H9 (cell line): ENCODE results near the gene RPS29. TPM values are rescaled to one million over a fixed set of nuclear protein-coding genes. Genes with fewer than 3 reads are reported as not detected.

Experiments used
- DNase-seq: peaks from one replicate; pipeline ENCODE4 v3.0.0-alpha.2; 2017
- H2AFZ ChIP-seq: one replicate; pipeline ENCODE4 v1.6.1; 2013; ENCODE audit warnings: mild to moderate bottlenecking, low read length, control low read depth, moderate library complexity
- H2AK5ac ChIP-seq: 2 replicates; pipeline ENCODE4 v1.6.1; 2013; ENCODE audit warnings: low read length, control low read depth, mixed read lengths; ENCODE audit not compliant: insufficient read length
- H2BK120ac ChIP-seq: one replicate; pipeline ENCODE4 v1.6.1; 2013; ENCODE audit warnings: low read depth, mild to moderate bottlenecking, low read length, control low read depth, inconsistent platforms; ENCODE audit not compliant: poor library complexity, severe bottlenecking
- H2BK12ac ChIP-seq: 2 replicates; pipeline ENCODE4 v1.6.1; 2013; ENCODE audit warnings: low read length, control low read depth, mixed read lengths, low read depth; ENCODE audit not compliant: insufficient read length
- H2BK15ac ChIP-seq: 2 replicates; pipeline ENCODE4 v1.6.1; 2013; ENCODE audit warnings: low read depth, low read length, control low read depth
- H2BK20ac ChIP-seq: one replicate; pipeline ENCODE4 v1.6.1; 2013; ENCODE audit warnings: low read depth, mild to moderate bottlenecking, low read length, control low read depth, inconsistent platforms; ENCODE audit not compliant: poor library complexity, severe bottlenecking
- H2BK5ac ChIP-seq: 2 replicates; pipeline ENCODE4 v1.6.1; 2013; ENCODE audit warnings: low read length, control low read depth, mixed read lengths; ENCODE audit not compliant: insufficient read length
- H3K14ac ChIP-seq: 2 replicates; pipeline ENCODE4 v1.6.1; 2013; ENCODE audit warnings: low read length, control low read depth; ENCODE audit not compliant: insufficient read depth
- H3K18ac ChIP-seq: 2 replicates; pipeline ENCODE4 v1.6.1; 2013; ENCODE audit warnings: low read depth, mild to moderate bottlenecking, mixed read lengths, low read length, control low read depth; ENCODE audit not compliant: insufficient read length
- H3K23ac ChIP-seq: 2 replicates; pipeline ENCODE4 v1.6.1; 2013; ENCODE audit warnings: low read length, control low read depth, mixed read lengths, low read depth; ENCODE audit not compliant: insufficient read length
- H3K23me2 ChIP-seq: 2 replicates; pipeline ENCODE4 v1.6.1; 2013; ENCODE audit warnings: low read depth, mild to moderate bottlenecking, mixed read lengths, low read length, control low read depth; ENCODE audit not compliant: insufficient read length, poor library complexity, severe bottlenecking
- H3K27ac ChIP-seq: 2 replicates; pipeline ENCODE4 v1.5.1; 2013; ENCODE audit warnings: low read length, control low read depth, mixed read lengths, low read depth; ENCODE audit not compliant: insufficient read length
- H3K27me3 ChIP-seq: 2 replicates; pipeline ENCODE4 v1.6.1; 2013; ENCODE audit warnings: low read length, control low read depth, inconsistent platforms; ENCODE audit not compliant: insufficient read depth
- H3K4ac ChIP-seq: 2 replicates; pipeline ENCODE4 v1.6.1; 2013; ENCODE audit warnings: low read depth, mild to moderate bottlenecking, control low read depth, inconsistent platforms, low read length, moderate library complexity
- H3K4me1 ChIP-seq: 2 replicates; pipeline ENCODE4 v1.6.1; 2013; ENCODE audit warnings: low read length, control low read depth, inconsistent platforms; ENCODE audit not compliant: insufficient read depth
- H3K4me2 ChIP-seq: 2 replicates; pipeline ENCODE4 v1.6.1; 2013; ENCODE audit warnings: low read length, control low read depth, mixed read lengths; ENCODE audit not compliant: insufficient read length, insufficient read depth
- H3K56ac ChIP-seq: 2 replicates; pipeline ENCODE4 v1.6.1; 2013; ENCODE audit warnings: low read depth, mild to moderate bottlenecking, mixed read lengths, low read length, control low read depth; ENCODE audit not compliant: insufficient read length
- H3K79me1 ChIP-seq: 2 replicates; pipeline ENCODE4 v1.6.1; 2013; ENCODE audit warnings: low read depth, mild to moderate bottlenecking, moderate library complexity, low read length, control low read depth, inconsistent platforms; ENCODE audit not compliant: insufficient read depth, poor library complexity, severe bottlenecking
- H3K79me2 ChIP-seq: 2 replicates; pipeline ENCODE4 v1.6.1; 2013; ENCODE audit warnings: low read length, control low read depth, inconsistent platforms; ENCODE audit not compliant: insufficient read depth
- H3K9ac ChIP-seq: 2 replicates; pipeline ENCODE4 v1.6.1; 2013; ENCODE audit warnings: low read length, control low read depth, mixed read lengths; ENCODE audit not compliant: insufficient read length; ENCODE audit errors: extremely low read depth
- H3K9me3 ChIP-seq: one replicate; pipeline ENCODE4 v1.6.1; 2013; ENCODE audit warnings: low read depth, low read length, inconsistent platforms; ENCODE audit not compliant: control insufficient read depth
- H3T11ph ChIP-seq: one replicate; pipeline ENCODE4 v1.6.1; 2013; ENCODE audit warnings: mild to moderate bottlenecking, low read length, control low read depth, inconsistent platforms
- H4K20me1 ChIP-seq: one replicate; pipeline ENCODE4 v1.6.1; 2013; ENCODE audit not compliant: control insufficient read depth, insufficient read length, insufficient read depth
- H4K5ac ChIP-seq: 2 replicates; pipeline ENCODE4 v1.6.1; 2013; ENCODE audit warnings: low read depth, mild to moderate bottlenecking, mixed read lengths, low read length, control low read depth; ENCODE audit not compliant: insufficient read length
- H4K8ac ChIP-seq: replicated peaks from 2 replicates; pipeline ENCODE4 v1.6.1; 2013; ENCODE audit warnings: low read length, control low read depth, mixed read lengths, low read depth; ENCODE audit not compliant: insufficient read length
- H4K91ac ChIP-seq: 2 replicates; pipeline ENCODE4 v1.6.1; 2013; ENCODE audit warnings: low read depth, mild to moderate bottlenecking, moderate library complexity, mixed read lengths, low read length, control low read depth; ENCODE audit not compliant: insufficient read length
- H3K27ac Mint-ChIP-seq, 3 experiments: 2 replicates in 2 of 3; 3 replicates in 1 of 3; pipeline ENCODE4 v1.8.0; 2020 to 2021; ENCODE audit warnings: mixed read lengths in 3 of 3, mild to moderate bottlenecking in 1 of 3, moderate library complexity in 1 of 3
- H3K27me3 Mint-ChIP-seq: 2 replicates; pipeline ENCODE4 v1.8.0; 2021; ENCODE audit warnings: low read depth, mild to moderate bottlenecking, moderate library complexity, mixed read lengths
- H3K36me3 Mint-ChIP-seq, 3 experiments: 2 replicates in 2 of 3; 3 replicates in 1 of 3; pipeline ENCODE4 v1.8.0; 2020 to 2021; ENCODE audit warnings: low read depth in 3 of 3, mixed read lengths in 3 of 3; ENCODE audit not compliant: insufficient read depth in 1 of 3
- H3K4me1 Mint-ChIP-seq, 2 experiments: 2 replicates each; pipeline ENCODE4 v1.8.0; 2020; ENCODE audit warnings: mixed read lengths in 2 of 2
- H3K4me3 Mint-ChIP-seq, 2 experiments: 2 replicates in 1 of 2; 3 replicates in 1 of 2; pipeline ENCODE4 v1.8.0; 2020 to 2021; ENCODE audit warnings: mild to moderate bottlenecking in 2 of 2, mixed read lengths in 2 of 2, moderate library complexity in 1 of 2
- H3K9me3 Mint-ChIP-seq, 2 experiments: 2 replicates in 1 of 2; 3 replicates in 1 of 2; pipeline ENCODE4 v1.8.0; 2020; ENCODE audit warnings: mild to moderate bottlenecking in 2 of 2, mixed read lengths in 2 of 2, moderate library complexity in 1 of 2
- WGBS: extraction: QIAGEN DNeasy Blood & Tissue Kit; methylation state at CpG from one replicate; pipeline ENCODE4 v1.1.7; 2013; ENCODE audit warnings: missing lambda C conversion rate, low lambda C conversion rate, mixed read lengths; ENCODE audit not compliant: insufficient read length; ENCODE audit errors: extremely low coverage; 5-methylcytosine and 5-hydroxymethylcytosine counted together
- total RNA-seq: library from RNA; stranded (reverse); gene quantifications from 2 replicates; pipeline ENCODE4 v1.2.1, GENCODE V29; 2021
- TF ChIP-seq, protein P1 (sequence below): fragments of 200-600 bp; sonication (generic); conservative IDR thresholded peaks from 3 replicates; pipeline ENCODE4 v1.8.0; 2021; ENCODE audit warnings: antibody characterized with exemption, mild to moderate bottlenecking

RPS29 gene
- total RNA-seq, 1 experiment from 2014 or later = 1,963 TPM

DNA sequence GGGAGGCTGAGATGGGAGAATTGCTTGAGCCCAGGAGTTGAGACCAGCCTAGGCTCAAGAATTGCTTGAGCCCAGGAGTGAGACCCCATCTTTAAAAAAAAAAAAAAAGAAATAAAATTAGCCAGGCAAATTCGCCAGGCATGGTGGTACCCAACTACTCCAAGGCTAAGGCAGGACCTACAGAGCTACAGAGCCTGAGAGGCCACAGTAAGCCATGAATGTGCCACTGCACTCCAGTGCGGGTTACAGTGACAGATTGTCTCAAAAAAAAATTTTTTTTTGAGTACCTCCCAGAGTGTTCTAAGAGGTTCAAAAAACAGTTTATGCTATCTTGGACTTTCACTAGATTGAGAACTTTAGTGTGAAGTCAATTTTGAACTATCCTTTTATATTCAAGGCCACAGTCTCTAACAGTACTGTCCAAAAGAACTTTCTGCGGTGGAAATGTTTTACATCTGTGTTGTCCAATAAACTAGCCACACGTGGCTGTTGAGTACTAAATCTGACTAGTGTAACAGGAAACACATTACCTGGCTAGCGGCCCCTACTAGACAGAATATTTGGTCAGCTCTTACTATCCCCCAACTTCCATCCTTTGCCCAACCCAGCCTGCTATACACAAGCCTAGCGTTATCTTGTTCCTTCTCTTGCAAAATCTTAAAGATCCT lies 31.8 kb upstream of the RPS29 start:
- H3K23ac ChIP-seq = no peak overlapping the region
- H3K27ac ChIP-seq = no peak overlapping the region
- H2BK120ac ChIP-seq = no peak overlapping the region
- H3K23me2 ChIP-seq = peaks cover 12% of the 10 kb centered on the region
- Mint-ChIP-seq H3K27ac (peak overlapping the region in 2 of 3 experiments; percentile 25 to 46; a peak in 3 of 7 replicates), H3K36me3 (peaks cover 10 to 45% (median 28%) of the 10 kb centered on the region in 3 experiments), H3K4me1 (peaks cover 20 to 21% of the 10 kb centered on the region in 2 experiments), H3K9me3 (no peaks in the 10 kb centered on the region; a peak in 1 of 5 replicates), H3K27me3 (no peaks in the 10 kb centered on the region), H3K4me3 (peak overlapping the region in 1 of 2 experiments; percentile 43; a peak in 3 of 5 replicates)
- H2AFZ ChIP-seq = no peak overlapping the region
- H2BK15ac ChIP-seq = no peak overlapping the region
- no peak overlapping the region for H3K18ac ChIP-seq
- H3K14ac ChIP-seq = no peak overlapping the region
- WGBS = no CpG with 5 or more reads among the region's 6 CpGs
- H3K4ac ChIP-seq = no peak overlapping the region
- H3K4me1 ChIP-seq = peaks cover 4% of the 10 kb centered on the region; the same call in 1 of the 2 replicates
- H3K56ac ChIP-seq = no peak overlapping the region
- H4K91ac ChIP-seq = no peak overlapping the region
- no peaks in the 10 kb centered on the region for H3K9me3 ChIP-seq
- no peak for DNase-seq
- H3K9ac ChIP-seq = no peak overlapping the region
- H2BK20ac ChIP-seq = no peak overlapping the region
- H4K5ac ChIP-seq = no peak overlapping the region
- no peaks in the 10 kb centered on the region for H3K79me1 ChIP-seq
- no peak overlapping the region for H3T11ph ChIP-seq
- H3K27me3 ChIP-seq = no peaks in the 10 kb centered on the region
- H4K20me1 ChIP-seq = no peaks in the 10 kb centered on the region
- H2BK5ac ChIP-seq = no peak overlapping the region
- H3K4me2 ChIP-seq = no peak overlapping the region
- H3K79me2 ChIP-seq = peaks cover 12% of the 10 kb centered on the region; the same call in 1 of the 2 replicates
- no peak overlapping the region for H2BK12ac ChIP-seq
- no peak overlapping the region for H2AK5ac ChIP-seq
- TF ChIP-seq, protein P1, sequence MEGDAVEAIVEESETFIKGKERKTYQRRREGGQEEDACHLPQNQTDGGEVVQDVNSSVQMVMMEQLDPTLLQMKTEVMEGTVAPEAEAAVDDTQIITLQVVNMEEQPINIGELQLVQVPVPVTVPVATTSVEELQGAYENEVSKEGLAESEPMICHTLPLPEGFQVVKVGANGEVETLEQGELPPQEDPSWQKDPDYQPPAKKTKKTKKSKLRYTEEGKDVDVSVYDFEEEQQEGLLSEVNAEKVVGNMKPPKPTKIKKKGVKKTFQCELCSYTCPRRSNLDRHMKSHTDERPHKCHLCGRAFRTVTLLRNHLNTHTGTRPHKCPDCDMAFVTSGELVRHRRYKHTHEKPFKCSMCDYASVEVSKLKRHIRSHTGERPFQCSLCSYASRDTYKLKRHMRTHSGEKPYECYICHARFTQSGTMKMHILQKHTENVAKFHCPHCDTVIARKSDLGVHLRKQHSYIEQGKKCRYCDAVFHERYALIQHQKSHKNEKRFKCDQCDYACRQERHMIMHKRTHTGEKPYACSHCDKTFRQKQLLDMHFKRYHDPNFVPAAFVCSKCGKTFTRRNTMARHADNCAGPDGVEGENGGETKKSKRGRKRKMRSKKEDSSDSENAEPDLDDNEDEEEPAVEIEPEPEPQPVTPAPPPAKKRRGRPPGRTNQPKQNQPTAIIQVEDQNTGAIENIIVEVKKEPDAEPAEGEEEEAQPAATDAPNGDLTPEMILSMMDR = no peak
- no peak overlapping the region for H4K8ac ChIP-seq
